ENCODE measurements around the gene RHOG.

DNA sequence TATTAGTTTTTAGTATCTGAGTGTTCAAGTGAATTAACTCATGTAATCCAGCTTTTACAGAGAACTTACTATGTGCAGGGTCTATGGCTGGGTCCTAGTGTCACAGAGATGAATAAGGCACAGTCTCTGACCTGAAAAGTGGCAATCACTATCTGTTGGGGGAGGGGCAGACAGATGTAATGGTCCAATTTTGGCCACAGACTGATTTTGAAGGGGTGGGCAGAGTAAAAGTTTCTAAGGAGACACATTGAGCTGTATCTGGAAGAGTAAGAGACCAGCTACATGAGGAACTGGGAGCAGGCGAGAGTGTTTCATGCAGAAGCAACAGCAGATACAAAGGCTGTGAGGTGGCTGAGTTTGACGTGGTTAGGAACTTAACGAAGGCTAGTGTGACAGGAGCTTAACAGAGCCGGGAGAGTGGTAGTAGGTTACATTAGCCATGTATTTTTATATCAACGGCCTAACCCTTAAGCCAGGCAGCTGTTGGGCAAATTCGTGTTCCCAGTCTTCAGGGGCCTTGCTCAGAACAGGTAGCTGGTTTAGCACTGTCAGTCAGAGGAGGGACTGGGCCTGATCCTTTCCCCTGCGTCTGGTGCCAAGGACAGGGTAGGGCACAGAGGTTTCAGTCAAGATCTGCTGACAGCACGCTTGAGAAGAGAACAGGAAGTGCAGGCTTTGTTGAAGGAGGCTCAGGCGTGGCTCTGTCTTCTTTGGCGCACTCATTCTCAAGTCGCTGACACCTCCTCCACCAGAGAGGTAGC, 13.3 kb upstream of the RHOG start:
- TF ChIP-seq CTCF (IDR thresholded peaks at IDR 0.05; ENCODE audit: poor library complexity), result no peak
- no peak for TF ChIP-seq EZH2phosphoT487 (IDR thresholded peaks at IDR 0.05; ENCODE audit: low read depth, severe bottlenecking, unreplicated experiment)
